GM19035 (cell line): ENCODE data around the gene RNF112.
"Not testable (repeated sequence)": the region's sequence is repeated elsewhere in the genome, so short reads cannot be mapped to it uniquely, and the experiment has no call there.

Experiments used
- ATAC-seq: cut with Tn5 transposase; IDR thresholded peaks from one replicate; pipeline ENCODE4 v1.9.1; 2021; ENCODE audit not compliant: unreplicated experiment

Gene RNF112

GRCh38 chr17:19410091-19410490 is 941 bp upstream of the RNF112 start:
- ATAC-seq = no peak

- no peak for ATAC-seq
These were observed 599 bp downstream of the RNF112 start for GRCh38 chr17:19411631-19412030.

GRCh38 chr17:19412510-19412909 is 1.5 kb downstream of the RNF112 start:
- ATAC-seq = no peak

DNA sequence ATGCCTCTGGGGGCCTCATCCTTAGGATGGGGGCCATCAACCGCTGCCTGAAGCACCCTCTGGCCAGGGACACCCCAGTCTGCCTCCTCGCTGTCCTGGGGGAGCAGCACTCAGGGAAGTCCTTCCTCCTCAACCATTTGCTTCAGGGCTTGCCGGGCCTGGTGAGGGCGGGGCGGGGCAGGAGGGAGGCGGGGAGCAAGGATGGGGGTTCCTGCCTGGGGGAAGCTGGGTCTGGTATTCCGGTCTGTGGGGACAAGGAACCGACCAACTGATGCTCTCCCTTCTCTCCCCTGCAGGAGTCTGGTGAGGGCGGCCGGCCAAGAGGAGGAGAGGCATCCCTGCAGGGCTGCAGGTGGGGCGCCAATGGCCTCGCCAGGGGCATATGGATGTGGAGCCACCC is 2.0 kb downstream of the RNF112 start:
- ATAC-seq = no peak

GRCh38 chr17:19413761-19414160 is 2.7 kb downstream of the RNF112 start:
- no peak for ATAC-seq

DNA sequence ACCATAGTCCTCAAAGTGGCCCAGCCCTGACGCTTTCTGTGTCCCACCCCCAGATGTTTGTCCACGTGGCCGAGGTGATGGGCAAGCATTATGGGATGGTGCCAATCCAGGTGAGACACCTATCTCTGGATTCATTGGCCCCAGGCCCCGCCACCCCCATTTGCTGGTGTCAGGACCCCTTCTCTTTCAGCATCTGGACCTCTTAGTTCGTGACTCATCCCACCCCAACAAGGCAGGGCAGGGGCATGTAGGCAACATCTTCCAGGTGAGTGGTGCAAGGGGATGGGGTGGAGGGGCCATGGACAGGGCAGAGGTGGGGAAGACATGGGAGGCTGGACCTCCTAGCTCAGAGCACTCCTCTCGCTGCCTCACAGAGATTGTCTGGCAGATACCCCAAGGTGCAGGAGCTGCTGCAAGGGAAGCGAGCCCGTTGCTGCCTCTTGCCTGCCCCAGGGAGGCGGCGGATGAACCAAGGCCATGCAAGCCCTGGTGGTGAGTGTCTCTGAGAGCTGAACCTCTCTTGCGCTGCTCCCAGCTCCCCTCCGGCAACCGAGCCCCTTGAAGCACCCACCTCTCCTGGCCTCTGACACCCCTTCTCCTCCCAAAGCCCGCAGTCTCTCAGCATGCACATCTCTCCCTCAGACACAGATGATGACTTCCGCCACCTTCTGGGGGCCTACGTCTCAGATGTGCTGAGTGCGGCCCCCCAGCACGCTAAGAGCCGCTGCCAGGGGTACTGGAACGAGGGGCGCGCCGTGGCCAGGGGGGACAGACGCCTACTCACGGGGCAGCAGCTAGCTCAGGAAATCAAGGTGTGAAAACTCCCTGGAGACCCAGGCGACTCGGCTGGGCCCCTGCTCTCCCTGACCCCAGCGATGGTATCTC is 3.6 kb downstream of the RNF112 start:
- no peak for ATAC-seq

DNA sequence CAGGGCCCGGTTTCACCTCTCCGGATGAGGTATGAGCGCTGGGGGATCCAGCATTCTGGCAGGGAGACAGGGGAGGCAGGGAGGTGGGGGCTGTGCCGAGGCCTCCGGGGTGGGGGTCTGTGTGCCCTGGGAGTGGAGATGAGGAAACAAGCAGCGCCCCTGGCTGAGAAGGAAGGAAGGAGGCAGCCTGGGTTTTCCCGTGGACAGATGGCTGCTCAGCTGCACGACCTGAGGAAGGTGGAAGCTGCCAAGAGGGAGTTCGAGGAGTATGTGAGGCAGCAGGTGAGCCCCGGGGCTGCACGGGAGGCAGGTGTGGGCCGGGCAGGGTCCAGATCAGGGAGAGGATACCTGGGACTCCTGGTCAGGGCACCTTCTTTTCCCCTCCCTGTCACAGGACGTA is 4.3 kb downstream of the RNF112 start:
- ATAC-seq = no peak

GRCh38 chr17:19415806-19416775 is 5.1 kb downstream of the RNF112 start:
- ATAC-seq = no peak

DNA sequence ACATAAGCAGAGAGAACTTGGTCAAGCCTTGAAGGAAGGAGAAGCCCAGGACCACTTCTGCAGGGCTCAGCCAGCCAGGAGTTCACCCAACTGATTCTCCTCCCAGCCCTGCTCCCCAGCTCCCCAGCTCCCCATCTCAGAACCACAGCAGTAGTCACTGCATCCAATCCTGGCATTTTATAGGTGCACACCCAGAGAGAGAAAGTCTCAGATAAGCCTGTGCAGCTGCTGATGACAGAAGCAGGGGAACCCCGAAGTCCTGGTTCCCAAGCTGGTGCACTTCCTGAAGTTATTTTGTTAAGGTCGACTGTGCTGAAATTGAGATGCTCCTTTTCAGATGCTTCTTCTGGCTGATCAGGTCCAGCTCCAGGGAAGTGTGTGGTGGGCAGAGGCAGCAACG is 6.6 kb downstream of the RNF112 start:
- no peak for ATAC-seq

DNA sequence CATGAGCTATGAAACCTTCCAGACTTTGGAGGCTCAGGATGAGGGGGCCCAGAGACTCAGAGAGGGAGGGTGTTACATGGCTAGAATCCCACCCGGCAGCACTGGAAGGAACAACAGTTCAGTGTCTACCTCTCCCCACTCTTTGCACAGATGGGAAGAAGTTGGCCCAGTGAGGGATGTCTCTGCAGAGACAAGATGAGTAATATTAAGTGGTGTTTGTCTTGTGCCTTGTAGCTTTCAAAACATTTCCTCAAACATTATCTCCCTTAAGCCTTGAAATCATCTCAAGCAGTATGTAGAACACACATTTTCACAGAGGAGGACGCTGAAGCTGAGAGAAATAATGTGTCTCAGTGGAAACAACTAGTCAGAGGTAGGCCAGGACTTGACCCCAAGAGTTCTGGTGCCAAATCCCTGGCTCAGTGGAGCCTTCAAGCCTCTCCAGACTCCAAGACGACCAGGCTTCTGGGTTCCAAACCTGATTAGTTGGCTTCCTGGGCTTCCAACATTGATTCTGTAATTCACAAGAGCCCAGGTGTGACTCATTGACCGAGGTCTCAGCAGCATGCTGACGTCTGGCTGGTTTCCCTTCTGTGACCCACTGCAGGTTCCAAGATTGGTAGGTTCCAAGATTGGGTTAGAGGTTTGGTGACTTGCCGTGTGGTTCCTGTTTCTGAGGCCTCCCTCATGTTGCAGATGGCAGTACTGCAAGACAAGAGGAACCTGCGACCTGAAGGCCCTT is 7.4 kb downstream of the RNF112 start:
- ATAC-seq = no peak

GRCh38 chr17:19421219-19421618 is 10.2 kb downstream of the RNF112 start:
- no peak for ATAC-seq

DNA sequence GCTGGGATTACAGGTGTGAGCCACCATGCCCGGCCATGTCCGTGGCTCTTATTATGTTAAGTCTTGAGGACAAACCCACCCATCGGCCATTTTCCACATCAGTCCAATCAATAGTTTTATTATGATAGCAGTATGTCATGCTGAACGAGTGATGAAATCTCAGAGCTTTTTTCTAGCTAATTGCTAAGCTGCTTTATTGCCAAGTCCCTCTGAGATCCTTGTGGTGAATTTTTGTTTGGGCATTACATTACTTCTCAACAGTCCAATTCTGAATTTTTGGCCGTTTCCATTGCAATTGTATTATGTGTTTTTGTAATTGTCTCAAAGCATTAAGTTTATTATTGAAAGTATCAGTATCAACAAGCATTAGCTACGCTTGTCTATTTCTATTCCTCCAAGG is 10.9 kb downstream of the RNF112 start:
- ATAC-seq = no peak

DNA sequence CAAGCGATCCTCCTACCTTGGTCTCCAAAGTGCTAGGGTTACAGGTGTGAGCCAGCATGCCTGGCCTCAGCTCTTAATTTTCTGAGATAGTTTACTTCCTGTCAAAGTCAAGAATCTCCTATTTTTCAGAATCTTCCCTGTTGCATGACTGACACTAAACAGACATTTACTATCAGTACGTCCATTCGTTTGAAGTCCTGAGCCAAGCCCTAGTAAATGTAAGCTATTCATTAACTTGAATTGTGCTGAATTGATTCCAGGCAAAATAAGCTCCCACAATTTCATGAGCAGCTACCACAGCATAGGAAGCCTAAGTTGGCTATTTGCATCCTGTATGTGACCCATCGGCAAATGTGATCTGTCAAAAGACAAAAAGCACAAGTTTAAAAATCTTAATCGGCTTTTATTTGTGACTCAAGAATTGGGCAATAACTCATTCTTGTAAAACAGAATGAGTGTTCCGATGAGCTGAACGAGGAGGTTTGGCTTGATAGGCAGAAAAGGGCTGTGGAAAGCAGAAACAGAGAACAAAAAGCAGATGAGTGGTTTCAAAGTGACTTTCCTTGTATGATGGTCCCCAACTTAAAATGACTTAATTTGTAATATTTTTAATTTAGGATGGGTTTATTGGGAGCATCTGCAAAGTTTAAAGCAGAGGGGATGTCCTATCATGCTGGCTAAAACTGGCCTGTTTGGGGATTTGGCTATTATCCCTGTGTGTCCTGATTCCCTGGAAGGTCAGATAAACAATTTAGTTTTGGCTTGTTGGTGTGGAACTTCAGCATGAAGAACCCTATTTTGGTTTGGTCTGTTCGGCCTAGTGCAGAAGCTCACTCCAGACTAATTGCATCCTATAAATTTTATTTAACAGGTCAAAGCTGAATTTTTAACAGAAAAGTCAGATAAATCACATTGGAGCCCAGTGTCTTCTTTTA is 14.2 kb downstream of the RNF112 start:
- ATAC-seq = no peak

DNA sequence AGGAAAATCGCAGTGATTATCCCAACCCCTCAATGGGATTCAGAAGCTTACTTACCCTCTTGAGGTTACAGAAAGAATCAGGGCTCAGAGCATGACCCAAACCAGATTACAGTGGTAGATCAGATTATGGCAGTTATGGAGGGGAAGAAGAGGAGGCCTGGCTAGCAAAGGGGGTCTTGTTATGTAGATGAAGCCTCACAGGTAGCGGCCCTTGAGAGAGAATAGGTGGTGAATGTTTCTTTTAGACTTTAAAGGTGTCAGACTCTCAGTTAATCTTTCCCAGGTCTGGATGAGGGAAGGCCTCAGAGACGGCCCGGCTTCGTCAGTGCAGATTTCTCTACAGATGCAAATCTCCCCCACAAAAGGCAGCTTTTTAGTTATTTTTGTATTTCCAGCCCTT is 15.6 kb downstream of the RNF112 start:
- no peak for ATAC-seq

- no peak for ATAC-seq
These were observed 20.7 kb downstream of the RNF112 start for GRCh38 chr17:19431691-19432090.

- no peak for ATAC-seq
These were observed 22.2 kb downstream of the RNF112 start for GRCh38 chr17:19433255-19433654.

DNA sequence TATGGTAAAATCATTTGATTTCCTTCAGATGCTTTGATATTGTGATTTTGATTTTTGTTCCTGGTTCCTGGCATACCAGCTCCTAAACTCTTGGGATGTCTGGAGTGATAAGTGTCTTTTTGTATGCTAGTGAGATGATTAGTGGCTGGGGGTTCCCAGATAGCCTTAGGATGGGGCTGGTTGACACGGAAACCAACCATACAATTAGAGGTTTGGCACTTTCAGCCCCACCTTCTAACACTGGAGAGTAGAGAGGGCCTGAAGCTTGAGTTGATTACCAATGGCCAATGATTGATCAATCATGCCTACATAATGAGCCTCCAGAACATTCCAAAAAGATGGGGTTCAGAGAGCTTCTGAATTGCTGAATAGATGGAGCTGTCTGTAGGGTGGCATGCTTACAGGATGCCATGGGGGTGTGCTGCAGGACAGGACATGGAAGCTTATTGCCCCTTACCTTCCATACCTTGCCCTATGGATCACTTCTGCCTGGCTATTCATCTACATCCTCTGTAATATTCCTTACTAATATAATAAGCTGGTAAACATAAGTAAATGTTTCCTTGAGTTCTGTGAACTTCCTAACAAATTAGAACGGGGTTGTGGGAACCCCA is 22.8 kb downstream of the RNF112 start:
- ATAC-seq = no peak

GRCh38 chr17:19440421-19440820 is 29.4 kb downstream of the RNF112 start:
- ATAC-seq = no peak

- ATAC-seq = not testable (repeated sequence)
These were observed 30.3 kb downstream of the RNF112 start for GRCh38 chr17:19441288-19441687.

- no peak for ATAC-seq
These were observed 31.7 kb downstream of the RNF112 start for GRCh38 chr17:19442731-19443130.
